ENCODE results near the gene UBXN11.

The UBXN11 gene

DNA sequence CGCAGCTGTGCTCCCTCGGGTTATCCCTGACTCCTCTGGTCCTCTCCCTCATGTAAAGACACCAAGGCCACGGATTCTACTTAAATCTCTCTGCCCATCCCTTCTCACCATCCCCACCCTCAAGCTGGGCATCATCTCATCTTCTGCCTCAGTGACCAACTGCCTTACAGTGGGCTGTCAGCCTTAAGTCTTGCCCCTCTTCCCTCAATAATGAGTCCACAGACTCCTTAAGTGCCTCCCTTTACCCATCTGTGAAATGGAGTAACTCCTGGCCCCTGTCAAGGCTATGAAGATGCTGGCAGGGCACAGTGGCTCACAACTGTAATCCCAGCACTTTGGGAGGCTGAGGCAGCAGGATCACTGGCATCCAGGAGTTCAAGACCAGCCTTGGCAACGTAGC, 14.5 kb downstream of the UBXN11 start:
- no peak overlapping the region for H3K27ac ChIP-seq
- DNase-seq (ENCODE audit: low spot score) = no peak
- no peak overlapping the region for H3K4me3 ChIP-seq
- TF ChIP-seq, protein P1, sequence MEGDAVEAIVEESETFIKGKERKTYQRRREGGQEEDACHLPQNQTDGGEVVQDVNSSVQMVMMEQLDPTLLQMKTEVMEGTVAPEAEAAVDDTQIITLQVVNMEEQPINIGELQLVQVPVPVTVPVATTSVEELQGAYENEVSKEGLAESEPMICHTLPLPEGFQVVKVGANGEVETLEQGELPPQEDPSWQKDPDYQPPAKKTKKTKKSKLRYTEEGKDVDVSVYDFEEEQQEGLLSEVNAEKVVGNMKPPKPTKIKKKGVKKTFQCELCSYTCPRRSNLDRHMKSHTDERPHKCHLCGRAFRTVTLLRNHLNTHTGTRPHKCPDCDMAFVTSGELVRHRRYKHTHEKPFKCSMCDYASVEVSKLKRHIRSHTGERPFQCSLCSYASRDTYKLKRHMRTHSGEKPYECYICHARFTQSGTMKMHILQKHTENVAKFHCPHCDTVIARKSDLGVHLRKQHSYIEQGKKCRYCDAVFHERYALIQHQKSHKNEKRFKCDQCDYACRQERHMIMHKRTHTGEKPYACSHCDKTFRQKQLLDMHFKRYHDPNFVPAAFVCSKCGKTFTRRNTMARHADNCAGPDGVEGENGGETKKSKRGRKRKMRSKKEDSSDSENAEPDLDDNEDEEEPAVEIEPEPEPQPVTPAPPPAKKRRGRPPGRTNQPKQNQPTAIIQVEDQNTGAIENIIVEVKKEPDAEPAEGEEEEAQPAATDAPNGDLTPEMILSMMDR (IDR thresholded peaks at IDR 0.05) = no peak

DNA sequence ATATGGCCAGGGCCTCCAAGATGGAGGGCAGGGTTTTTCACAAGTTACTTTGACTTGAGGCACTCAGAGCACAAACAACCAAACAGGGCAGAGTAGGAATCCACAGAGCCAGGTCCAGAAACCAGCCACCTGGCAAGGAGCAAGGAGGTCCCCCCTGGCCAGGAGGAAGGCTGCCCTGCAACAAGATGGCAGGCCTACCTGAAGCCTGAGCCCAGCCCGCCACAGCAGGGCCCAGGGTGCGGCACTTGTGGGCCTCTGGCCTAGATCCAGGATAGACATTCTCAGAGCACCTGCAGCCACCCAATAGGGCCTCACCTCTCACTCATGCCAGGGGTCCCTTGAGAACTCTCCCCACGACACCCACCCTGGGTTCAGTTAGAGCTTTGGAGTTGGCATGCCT, 15.0 kb downstream of the UBXN11 start:
- TF ChIP-seq, protein P1 (IDR thresholded peaks at IDR 0.05) = no peak
- Histone ChIP-seq H3K4me3 (no peak overlapping the region), H3K27ac (no peak overlapping the region)
- DNase-seq (ENCODE audit: low spot score) = no peak

DNA sequence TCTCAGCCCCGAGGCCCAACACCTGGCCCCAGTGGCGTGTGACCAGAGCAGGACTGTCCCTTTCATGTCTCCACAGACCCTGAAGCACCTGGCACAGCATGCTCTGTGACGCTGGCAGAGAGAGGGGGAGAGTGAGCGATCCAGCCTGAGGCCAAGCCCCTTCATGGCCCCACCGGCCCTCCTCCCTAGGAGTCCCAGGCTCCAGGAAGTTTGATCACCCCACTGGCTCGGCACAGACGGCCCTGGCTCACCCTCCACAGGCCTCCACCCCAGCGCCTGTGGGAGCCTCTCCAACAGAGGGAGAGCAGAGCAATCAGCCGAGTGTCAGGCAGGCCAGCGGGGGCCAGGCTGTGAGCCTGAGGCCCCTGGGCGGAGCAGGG, 15.6 kb downstream of the UBXN11 start:
- Histone ChIP-seq H3K27ac (peak overlapping the region in 1 of 2 donors; percentile 76), H3K4me3 (no peak overlapping the region)
- TF ChIP-seq, protein P1 (IDR thresholded peaks at IDR 0.05) = no peak
- DNase-seq (ENCODE audit: low spot score) = no peak

DNA sequence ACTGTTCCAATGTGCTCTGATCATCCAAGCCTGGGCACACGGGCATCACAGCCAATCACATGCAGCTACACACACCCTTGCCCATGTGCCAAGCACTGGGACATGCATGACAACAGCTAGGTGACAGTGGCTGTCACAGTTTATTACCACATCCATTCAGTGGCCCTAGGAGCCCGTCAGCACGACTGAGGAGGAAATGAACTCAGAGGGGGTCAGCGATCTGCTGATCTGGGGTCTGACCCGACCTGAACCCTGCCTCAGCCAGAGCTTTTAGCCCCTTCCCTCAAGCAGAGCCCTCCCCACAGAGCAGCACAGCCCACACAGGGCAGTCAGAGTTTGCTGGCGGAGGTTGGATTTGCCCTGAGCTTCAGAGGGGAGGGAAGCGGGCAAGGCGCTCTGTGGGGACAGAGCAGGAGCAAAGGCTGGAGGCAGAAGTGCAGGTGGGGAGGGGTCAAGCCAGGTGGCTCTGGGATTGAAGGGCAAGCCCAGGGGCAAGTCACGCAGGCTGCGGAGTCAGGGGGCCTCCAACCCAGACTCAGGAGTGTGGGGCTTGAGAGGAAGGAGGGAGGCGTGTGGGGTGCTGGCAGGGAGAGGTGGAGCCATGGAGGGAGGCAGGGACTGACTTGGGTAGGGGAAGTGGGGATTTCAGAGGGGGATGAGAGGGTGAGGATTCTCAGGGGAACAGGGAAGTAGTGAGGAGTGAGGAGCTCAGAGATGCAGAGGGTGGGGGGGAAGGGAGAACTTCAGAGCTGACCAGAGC, 16.1 kb downstream of the UBXN11 start:
- TF ChIP-seq, protein P1 (IDR thresholded peaks at IDR 0.05) = no peak
- Histone ChIP-seq H3K4me3 (no peak overlapping the region), H3K27ac (peak overlapping the region; percentile 16 to 76)
- DNase-seq (ENCODE audit: low spot score) = no peak

GRCh38 chr1:26289158-26290059, 17.0 kb downstream of the UBXN11 start:
- Histone ChIP-seq H3K4me3 (no peak overlapping the region), H3K27ac (peak overlapping the region; percentile 16 to 76)
- TF ChIP-seq, protein P1 (IDR thresholded peaks at IDR 0.05) = no peak
- DNase-seq (ENCODE audit: low spot score) = no peak

DNA sequence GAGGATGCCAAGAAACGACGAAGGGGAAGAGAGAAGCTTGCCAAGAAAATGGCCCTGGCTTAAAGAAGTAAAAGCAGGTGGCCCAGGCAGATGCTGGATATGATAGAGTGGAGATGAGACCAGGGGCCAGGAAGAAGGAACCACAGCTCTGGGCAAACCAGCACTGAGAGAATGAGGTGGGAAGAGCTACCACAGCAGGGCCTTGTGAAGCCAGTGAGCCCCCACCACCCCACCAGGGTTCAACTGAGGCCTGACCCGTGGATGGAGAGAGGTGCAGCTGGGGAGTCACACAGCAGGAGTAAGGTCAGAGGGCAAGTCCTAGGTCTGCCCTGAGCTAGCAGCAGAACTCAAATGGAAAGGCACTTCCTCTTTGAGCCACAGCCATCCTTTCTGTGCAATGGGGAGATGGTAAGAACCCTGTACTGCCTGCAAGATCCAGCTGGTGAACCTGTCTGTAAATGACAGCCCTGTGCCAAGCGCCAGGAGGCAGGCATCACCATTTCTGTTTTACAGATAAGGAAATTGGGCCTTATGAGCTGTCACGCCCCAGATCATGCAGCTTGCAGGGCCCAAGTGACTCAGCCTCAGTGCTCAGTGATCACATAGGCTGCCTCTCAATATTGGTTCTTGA, 18.0 kb downstream of the UBXN11 start:
- Histone ChIP-seq H3K4me3 (no peak overlapping the region), H3K27ac (peak overlapping the region in 1 of 2 donors; percentile 76)
- DNase-seq (ENCODE audit: low spot score) = no peak
- TF ChIP-seq, protein P1 (IDR thresholded peaks at IDR 0.05) = no peak

Data from coronary artery (tissue), 2 donors.